ENCODE measurements around the gene FGF23. TPM values are rescaled to one million over a fixed set of nuclear protein-coding genes. Genes with fewer than 3 reads are reported as not detected.

The FGF23 gene
- total and polyA plus RNA-seq, 12 donors, result 0.01 to 0.76 (median 0.15) TPM; not detected in 7

- Histone ChIP-seq H3K4me3 (no peak overlapping the region), H3K27me3 (peaks cover 0 to 28% (median 19%) of the 10 kb centered on the region in 7 donors), H3K4me1 (peaks cover 0 to 24% (median 9%) of the 10 kb centered on the region in 9 donors), H3K36me3 (no peaks in the 10 kb centered on the region), H3K27ac (peak overlapping the region in 3 of 10 donors; percentile 32 to 60 (median 42)), H3K9me3 (no peaks in the 10 kb centered on the region)
- peak in 1 of 2 donors; percentile 30 for DNase-seq
- WGBS, 2 donors, result 46 to 49% methylated on average over 6 of the region's 6 CpGs
- intact Hi-C loops (cut with DNase I), result loop anchor here in 1 of 10 donors (5.0 kb wide), 1 partner anchor 90 kb away; no protein-coding TSS in a partner anchor
- peak in 6 of 8 donors; percentile 33 to 81 (median 65) for ATAC-seq
- TF ChIP-seq, protein P1, sequence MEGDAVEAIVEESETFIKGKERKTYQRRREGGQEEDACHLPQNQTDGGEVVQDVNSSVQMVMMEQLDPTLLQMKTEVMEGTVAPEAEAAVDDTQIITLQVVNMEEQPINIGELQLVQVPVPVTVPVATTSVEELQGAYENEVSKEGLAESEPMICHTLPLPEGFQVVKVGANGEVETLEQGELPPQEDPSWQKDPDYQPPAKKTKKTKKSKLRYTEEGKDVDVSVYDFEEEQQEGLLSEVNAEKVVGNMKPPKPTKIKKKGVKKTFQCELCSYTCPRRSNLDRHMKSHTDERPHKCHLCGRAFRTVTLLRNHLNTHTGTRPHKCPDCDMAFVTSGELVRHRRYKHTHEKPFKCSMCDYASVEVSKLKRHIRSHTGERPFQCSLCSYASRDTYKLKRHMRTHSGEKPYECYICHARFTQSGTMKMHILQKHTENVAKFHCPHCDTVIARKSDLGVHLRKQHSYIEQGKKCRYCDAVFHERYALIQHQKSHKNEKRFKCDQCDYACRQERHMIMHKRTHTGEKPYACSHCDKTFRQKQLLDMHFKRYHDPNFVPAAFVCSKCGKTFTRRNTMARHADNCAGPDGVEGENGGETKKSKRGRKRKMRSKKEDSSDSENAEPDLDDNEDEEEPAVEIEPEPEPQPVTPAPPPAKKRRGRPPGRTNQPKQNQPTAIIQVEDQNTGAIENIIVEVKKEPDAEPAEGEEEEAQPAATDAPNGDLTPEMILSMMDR (IDR thresholded peaks at IDR 0.05), result no peak
Observed at GRCh38 chr12:4417455-4417854, 37.9 kb upstream of the FGF23 start.

GRCh38 chr12:4416276-4416675 is 36.8 kb upstream of the FGF23 start:
- H3K4me1 ChIP-seq, result peaks cover 0 to 24% (median 9%) of the 10 kb centered on the region in 9 donors
- TF ChIP-seq, protein P1 (IDR thresholded peaks at IDR 0.05), result no peak
- intact Hi-C loops (cut with DNase I), result loop anchor here in 1 of 10 donors (5.0 kb wide), 1 partner anchor 91 kb away; no protein-coding TSS in a partner anchor
- DNase-seq (no peak), ATAC-seq (no peak)
- H3K4me3 ChIP-seq, result no peak overlapping the region
- no peak overlapping the region for H3K27ac ChIP-seq
- peaks cover 0 to 28% (median 21%) of the 10 kb centered on the region in 7 donors for H3K27me3 ChIP-seq
- 91 to 94% methylated on average over 8 of the region's 8 CpGs for WGBS, 2 donors
- H3K9me3 ChIP-seq, result no peaks in the 10 kb centered on the region
- no peaks in the 10 kb centered on the region for H3K36me3 ChIP-seq

GRCh38 chr12:4412465-4412864 is 33.0 kb upstream of the FGF23 start:
- TF ChIP-seq, protein P1 (IDR thresholded peaks at IDR 0.05), result no peak
- no peak overlapping the region for H3K27ac ChIP-seq

GRCh38 chr12:4412056-4412455 is 32.5 kb upstream of the FGF23 start:
- no peak for ATAC-seq
- 82 to 84% methylated on average over 3 of the region's 3 CpGs for WGBS, 2 donors
- intact Hi-C loops (cut with DNase I), result no loop called here
- Histone ChIP-seq H3K4me1 (peaks cover 0 to 18% (median 9%) of the 10 kb centered on the region in 9 donors), H3K27ac (no peak overlapping the region), H3K4me3 (no peak overlapping the region), H3K36me3 (no peaks in the 10 kb centered on the region), H3K27me3 (peaks cover 0 to 20% (median 5%) of the 10 kb centered on the region in 7 donors), H3K9me3 (no peaks in the 10 kb centered on the region)
- DNase-seq, result no peak
- TF ChIP-seq, protein P1 (IDR thresholded peaks at IDR 0.05), result no peak

More at GRCh38 chr12:4412465-4412864, 33.0 kb upstream of the FGF23 start:
- Histone ChIP-seq H3K27me3 (peaks cover 0 to 22% (median 5%) of the 10 kb centered on the region in 7 donors), H3K4me1 (peaks cover 0 to 19% (median 9%) of the 10 kb centered on the region in 9 donors), H3K4me3 (no peak overlapping the region), H3K36me3 (no peaks in the 10 kb centered on the region), H3K9me3 (no peaks in the 10 kb centered on the region)
- ATAC-seq (no peak), DNase-seq (no peak)
- intact Hi-C loops (cut with DNase I), result no loop called here
- WGBS, 2 donors, result 85 to 95% methylated on average over 1 of the region's 1 CpG
